Effector CD8-positive, alpha-beta T cell (primary cell): ENCODE results near the gene NPIPA3.
"Not testable (repeated sequence)": the region's sequence is repeated elsewhere in the genome, so short reads cannot be mapped to it uniquely, and the experiment has no call there.

Source experiments
- DNase-seq: peaks from one replicate; lab custom pipeline; 2025; lab: John Stamatoyannopoulos, UW
- total RNA-seq, 4 experiments: gene quantifications; one replicate each; lab custom pipeline; 2026; lab: John Stamatoyannopoulos, UW

Gene NPIPA3
- 0 to 0.18 (median 0) reads per million in 4 experiments for total RNA-seq

DNA sequence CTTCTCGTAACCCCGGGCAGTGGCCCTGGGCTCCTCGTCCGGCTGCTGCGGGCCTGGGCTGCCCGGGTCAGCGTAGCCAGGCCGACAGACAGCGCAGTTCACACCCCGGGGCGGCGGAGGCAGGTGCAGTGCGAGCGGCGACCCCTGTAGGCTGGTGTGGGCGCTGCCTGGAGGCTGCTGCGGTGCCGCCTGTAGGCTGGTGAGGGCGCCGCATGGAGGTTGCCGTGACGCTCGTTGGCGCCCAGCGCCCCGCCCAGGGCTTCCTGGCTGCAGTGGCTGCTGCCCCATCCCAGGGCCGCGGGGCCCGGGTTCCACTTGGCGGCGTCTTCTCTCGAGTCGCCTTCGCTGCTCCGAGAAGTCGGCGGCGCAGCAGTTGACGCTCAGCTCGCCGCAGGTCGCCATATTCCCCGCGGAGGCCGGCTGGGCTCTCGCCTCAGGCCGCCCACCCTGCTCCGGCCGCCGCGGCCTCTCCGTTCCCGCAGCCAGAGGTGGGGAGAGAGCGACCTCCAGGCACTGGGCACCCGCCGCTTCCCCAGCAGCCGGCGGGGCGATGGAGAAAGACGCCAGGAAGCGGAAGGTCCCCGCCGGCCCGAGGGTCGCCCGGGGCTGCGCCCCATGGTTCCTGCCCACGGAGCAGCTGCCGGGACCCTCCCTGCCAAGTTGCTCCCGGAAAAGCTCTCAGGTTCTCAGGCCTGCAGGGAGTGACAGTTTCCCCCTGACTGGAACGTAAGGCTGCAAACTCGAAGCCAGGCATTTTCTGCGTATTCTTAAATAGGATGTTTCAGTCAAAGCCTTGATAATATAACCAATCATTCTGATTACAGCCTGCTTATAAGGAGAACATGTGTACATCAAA is at the start of gene NPIPA3:
TSS of gene NPIPA3 (plus strand) at position 256 of the 856 bp plus-strand sequence. CDS start 5,533 bp downstream, outside the sequence.
- DNase-seq: not testable (repeated sequence)

DNA sequence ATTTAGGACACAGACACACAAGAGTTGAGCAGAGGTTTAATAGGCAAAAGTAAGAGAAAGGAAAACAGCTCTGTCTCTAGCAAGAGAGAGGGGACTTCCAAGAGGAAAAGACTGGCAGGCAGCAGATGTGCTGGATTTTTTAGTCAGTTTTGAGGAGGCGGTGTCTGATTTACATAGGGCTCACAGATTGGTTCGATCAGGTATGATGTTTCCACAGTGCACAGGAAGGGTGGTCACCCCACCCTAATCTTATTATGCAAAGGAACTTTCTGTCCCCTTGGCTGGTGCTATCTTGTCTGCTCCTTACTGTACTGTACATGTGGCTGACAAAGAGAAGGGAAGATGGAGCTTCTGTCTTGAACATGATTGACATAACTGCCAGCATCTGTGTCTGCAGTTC is 45.1 kb upstream of the NPIPA3 start:
- DNase-seq: no peak

GRCh38 chr16:14667347-14668266 is 35.6 kb upstream of the NPIPA3 start:
- no peak for DNase-seq

- no peak for DNase-seq
Measured at GRCh38 chr16:14668556-14669223, 34.5 kb upstream of the NPIPA3 start.

DNA sequence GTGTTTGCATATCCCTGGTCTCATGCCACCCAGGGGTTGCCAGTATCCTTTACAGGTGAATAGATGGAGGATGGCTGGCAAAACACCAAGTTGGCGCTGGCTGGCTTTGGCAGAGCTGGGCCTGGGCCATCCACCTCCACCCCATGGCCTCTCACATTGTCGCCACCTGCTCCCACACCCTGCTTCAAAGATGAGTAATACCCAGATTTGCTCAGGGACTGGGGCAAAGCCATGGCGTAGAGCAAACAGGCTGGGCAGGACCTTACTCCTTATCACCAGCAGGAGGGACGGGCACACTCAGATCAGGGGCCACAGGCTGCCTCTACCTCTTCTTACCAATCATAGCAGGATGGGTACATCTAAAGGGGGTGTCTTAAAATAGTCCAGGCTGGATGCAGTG is 33.4 kb upstream of the NPIPA3 start:
- DNase-seq: no peak

GRCh38 chr16:14672403-14672971 is 30.7 kb upstream of the NPIPA3 start:
- no peak for DNase-seq

DNA sequence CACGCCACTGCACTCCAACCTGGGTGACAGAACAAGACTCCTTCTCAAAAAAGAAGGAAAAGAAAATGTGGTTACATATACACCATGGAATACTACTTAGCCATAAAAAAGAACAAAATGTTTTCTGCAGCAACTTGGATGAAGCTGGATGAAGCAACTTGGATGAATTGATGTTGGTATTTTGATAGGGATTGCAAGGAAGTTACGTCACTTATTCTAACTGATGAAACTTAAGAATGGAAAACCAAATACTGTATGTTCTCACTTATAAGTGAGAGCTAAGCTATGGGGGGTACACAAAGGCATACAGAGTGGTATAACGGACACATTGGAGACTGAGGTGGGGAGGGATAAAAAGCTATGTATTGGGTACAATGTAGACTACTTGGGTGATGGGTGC is 26.6 kb upstream of the NPIPA3 start:
- DNase-seq: no peak

DNA sequence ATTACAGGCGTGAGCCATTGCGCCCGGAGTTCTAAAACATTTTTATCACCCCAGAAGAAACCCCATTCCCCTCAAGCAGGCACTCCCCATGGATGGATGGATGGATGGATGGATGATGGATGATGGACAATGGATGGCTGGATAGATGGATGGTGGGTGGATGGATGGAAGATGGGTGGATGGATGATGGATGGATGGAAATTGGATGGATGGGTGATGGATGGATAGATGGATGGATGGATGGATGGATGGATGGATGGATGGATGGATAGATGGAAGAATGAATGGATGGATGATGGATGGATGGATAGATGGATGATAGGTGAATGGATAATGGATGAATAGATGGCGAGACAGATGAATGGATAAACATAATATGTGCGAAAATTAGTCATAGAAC is 25.6 kb upstream of the NPIPA3 start:
- no peak for DNase-seq

- no peak for DNase-seq
Measured at GRCh38 chr16:14678748-14679497, 24.3 kb upstream of the NPIPA3 start.

DNA sequence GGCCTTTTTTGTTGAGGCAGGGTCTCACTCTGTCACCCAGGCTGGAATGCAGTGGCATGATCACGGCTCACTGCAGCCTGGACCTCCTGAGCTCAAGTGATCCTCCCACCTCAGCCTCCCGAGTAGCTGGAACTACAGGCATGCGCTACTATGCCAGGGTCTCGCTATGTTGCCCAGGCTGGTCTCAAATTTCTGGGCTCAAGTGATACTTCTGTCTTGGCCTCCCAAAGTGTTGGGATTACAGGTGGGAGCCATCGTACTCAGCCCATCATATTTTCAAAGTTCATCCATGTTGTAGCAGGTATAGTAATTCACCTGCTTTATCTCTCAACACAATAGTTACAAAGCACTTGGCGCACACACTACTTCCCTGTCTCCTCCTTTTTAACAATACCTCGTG is 22.8 kb upstream of the NPIPA3 start:
- DNase-seq: not testable (repeated sequence)

DNA sequence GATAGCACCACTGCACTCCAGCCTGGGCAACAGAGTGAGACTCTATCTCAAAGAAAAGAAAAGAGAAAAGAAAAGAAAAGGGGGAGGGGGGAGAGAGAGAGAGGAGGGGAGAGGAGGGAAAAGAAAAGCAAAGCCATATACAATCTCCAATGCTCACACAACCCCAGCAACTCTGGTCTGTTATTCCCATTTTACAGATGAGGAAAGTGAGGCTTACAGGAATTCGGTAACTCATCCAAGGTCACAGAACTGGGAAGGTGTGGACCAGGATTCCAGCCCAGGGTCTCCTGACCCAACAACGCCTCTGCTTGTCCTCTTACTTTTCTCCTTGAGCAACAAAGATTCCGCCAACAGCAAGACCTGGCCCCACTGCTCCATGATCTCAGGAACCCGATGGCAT is 22.1 kb upstream of the NPIPA3 start:
- DNase-seq: no peak

- DNase-seq: no peak
Measured at GRCh38 chr16:14682121-14682520, 21.1 kb upstream of the NPIPA3 start.

DNA sequence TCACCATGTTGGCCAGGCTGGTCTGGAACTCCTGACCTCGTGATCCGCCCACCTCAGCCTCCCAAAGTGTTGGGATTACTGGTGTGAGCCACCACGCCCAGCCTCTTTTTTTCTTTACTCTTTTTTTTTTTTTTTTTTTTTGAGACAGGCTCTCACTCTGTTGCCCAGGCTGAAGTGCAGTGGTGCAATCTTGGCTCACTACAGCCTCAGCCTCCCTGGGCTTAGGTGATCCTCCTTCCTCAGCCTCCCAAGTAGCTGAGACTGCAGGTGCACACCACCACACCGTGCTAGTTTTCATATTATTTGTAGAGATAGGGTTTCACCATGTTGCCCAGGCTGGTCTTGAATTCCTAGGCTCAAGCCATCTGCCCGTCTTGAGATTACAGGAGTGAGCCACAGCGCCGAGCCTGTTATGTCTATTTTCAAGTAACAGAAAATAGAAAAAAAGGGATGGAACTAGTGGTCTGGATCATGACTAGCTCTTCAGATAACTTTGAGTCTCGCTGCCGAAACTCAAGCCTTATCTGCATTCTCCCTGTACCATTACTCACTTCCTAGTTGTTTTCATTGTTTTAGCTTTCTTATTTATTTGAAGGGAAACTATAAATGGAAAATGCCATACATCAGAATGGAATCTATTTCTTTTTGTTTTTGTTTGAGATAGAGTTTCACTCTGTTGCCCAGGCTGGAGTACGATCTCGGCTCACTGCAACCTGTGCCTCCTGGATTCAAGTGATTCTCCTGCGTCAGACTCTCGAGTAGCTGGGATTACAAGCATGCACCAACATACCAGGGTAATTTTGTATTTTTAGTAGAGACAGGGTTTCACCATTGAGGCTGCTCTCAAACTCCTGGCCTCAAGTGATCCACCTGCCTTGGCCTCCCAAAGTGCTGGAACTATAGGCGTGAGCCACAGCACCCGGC is 17.1 kb upstream of the NPIPA3 start:
- DNase-seq: not testable (repeated sequence)

GRCh38 chr16:14694129-14694528 is 9.1 kb upstream of the NPIPA3 start, which contains the start of gene PLA2G10:
Gene PLA2G10 (minus strand): TSS chr16:14694308. CDS start chr16:14694229, 79 bp downstream.
- not testable (repeated sequence) for DNase-seq

GRCh38 chr16:14701859-14702258 is 1.4 kb upstream of the NPIPA3 start:
- not testable (repeated sequence) for DNase-seq

DNA sequence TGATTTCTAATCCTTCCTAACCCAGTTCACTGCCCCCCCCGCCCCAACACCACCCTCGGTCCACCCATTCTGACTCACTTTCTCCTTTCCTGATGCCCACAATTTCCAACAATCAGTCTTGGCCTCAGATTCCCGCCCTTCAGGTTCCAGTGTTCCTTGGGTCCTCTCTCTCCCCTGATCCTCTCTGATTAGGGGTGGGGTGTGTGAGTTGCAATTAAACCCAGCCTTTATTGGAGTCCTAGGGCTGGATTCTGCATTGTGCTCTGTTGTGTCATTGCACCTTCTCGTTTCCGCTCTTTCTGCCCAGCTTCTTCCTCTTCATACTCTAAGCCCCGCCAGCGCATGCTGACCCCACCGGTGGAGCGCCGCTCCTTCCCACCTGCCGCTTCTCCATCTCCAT is 539 bp upstream of the NPIPA3 start:
- not testable (repeated sequence) for DNase-seq

- not testable (repeated sequence) for DNase-seq
Measured at GRCh38 chr16:14733233-14733632, 30.0 kb downstream of the NPIPA3 start.

DNA sequence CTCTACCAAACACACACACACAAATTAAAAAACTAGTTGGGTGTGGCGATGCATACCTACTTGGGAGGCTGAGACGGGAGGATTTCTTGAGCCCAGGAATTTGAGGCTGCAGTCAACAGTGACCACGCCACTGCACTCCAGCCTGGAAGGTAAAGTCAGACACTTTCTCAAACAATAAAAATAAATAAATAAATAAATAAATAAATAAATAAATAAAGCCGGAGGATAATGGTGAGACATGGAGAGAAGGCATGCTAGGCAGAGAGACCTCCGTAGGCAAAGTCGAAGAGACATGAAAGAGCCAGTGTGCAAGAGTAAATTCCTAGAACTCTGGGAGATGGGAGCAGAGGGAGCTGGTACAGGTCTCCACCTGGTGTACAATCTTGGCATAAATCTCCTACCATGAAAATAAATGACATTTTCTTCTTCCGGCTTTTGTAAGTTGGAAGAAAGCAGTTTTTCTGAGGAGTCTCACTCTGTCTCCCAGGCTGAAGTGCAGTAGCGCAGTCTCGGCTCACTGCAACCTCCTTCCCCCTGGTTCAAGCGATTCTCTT is 37.7 kb downstream of the NPIPA3 start:
- DNase-seq: not testable (repeated sequence)

- not testable (repeated sequence) for DNase-seq
Measured at GRCh38 chr16:14741794-14742193, 38.6 kb downstream of the NPIPA3 start.
